Measurements from ENCODE around the gene DLX1.
"Not testable (repeated sequence)": the region's sequence is repeated elsewhere in the genome, so short reads cannot be mapped to it uniquely, and the experiment has no call there.

DLX1 gene

GRCh38 chr2:172085460-172086159 lies at the start of gene DLX1:
Gene DLX1, plus strand, starts transcription at chr2:172085507. Its CDS starts 171 bp downstream, at chr2:172085678.
- DNase-seq (ENCODE audit: low spot score): peak; percentile 73

- no peak for DNase-seq (ENCODE audit: low spot score)
Observed at GRCh38 chr2:172038121-172038520, 47.2 kb upstream of the DLX1 start.

GRCh38 chr2:172038604-172039003 lies 46.7 kb upstream of the DLX1 start:
- no peak for DNase-seq (ENCODE audit: low spot score)

GRCh38 chr2:172039011-172039704 lies 46.1 kb upstream of the DLX1 start:
- no peak for DNase-seq (ENCODE audit: low spot score)

GRCh38 chr2:172040311-172040710 lies 45.0 kb upstream of the DLX1 start:
- DNase-seq (ENCODE audit: low spot score): no peak

- DNase-seq (ENCODE audit: low spot score): no peak
Observed at GRCh38 chr2:172046080-172046678, 39.1 kb upstream of the DLX1 start.

- no peak for DNase-seq (ENCODE audit: low spot score)
Observed at GRCh38 chr2:172046866-172047565, 38.3 kb upstream of the DLX1 start.

- DNase-seq (ENCODE audit: low spot score): no peak
Observed at GRCh38 chr2:172047566-172048507, 37.5 kb upstream of the DLX1 start.

- DNase-seq (ENCODE audit: low spot score): no peak
Observed at GRCh38 chr2:172048508-172049503, 36.5 kb upstream of the DLX1 start.

GRCh38 chr2:172049567-172050120 lies 35.7 kb upstream of the DLX1 start:
- no peak for DNase-seq (ENCODE audit: low spot score)

GRCh38 chr2:172050479-172051125 lies 34.7 kb upstream of the DLX1 start:
- no peak for DNase-seq (ENCODE audit: low spot score)

GRCh38 chr2:172052000-172052983 lies 33.0 kb upstream of the DLX1 start:
- DNase-seq (ENCODE audit: low spot score): peak; percentile 67

GRCh38 chr2:172053486-172053885 lies 31.8 kb upstream of the DLX1 start:
- DNase-seq (ENCODE audit: low spot score): no peak

- no peak for DNase-seq (ENCODE audit: low spot score)
Observed at GRCh38 chr2:172056293-172056692, 29.0 kb upstream of the DLX1 start.

- DNase-seq (ENCODE audit: low spot score): no peak
Observed at GRCh38 chr2:172058660-172059059, 26.6 kb upstream of the DLX1 start.

- not testable (repeated sequence) for DNase-seq (ENCODE audit: low spot score)
Observed at GRCh38 chr2:172060118-172060517, 25.2 kb upstream of the DLX1 start.

- no peak for DNase-seq (ENCODE audit: low spot score)
Observed at GRCh38 chr2:172062402-172063004, 22.8 kb upstream of the DLX1 start.

- DNase-seq (ENCODE audit: low spot score): no peak
Observed at GRCh38 chr2:172063446-172063845, 21.9 kb upstream of the DLX1 start.
